Activated CD4-positive, alpha-beta memory T cell treated with anti-CD3 and anti-CD28 coated beads, Interleukin-2, amount 10 ng/mL, durations not matched to agents 7 days and 5 days (primary cell): Measurements from ENCODE around the gene VPS9D1. TPM values are rescaled to one million over a fixed set of nuclear protein-coding genes. Genes with fewer than 3 reads are reported as not detected.
"Not testable (repeated sequence)": the region's sequence is repeated elsewhere in the genome, so short reads cannot be mapped to it uniquely, and the experiment has no call there.

ENCODE experiments used
- CTCF ChIA-PET: fragments of 350-600 bp; sonication (Branson Sonifier 250); formaldehyde crosslinking; loops from one replicate; lab custom pipeline; 2021; ENCODE audit warnings: antibody characterized with exemption, inconsistent platforms; lab: Charles Lee
- POLR2A ChIA-PET: fragments of 350-600 bp; sonication (Branson Sonifier 250); formaldehyde crosslinking; loops from one replicate; lab custom pipeline; 2021; ENCODE audit warnings: antibody characterized with exemption; lab: Charles Lee
- DNase-seq: peaks from one replicate; pipeline ENCODE4 v3.0.0-alpha.2; 2020
- H3K27ac Mint-ChIP-seq: one replicate; pipeline ENCODE4 v1.8.0; 2021; ENCODE audit warnings: mild to moderate bottlenecking, mixed read lengths
- H3K27me3 Mint-ChIP-seq: one replicate; pipeline ENCODE4 v1.8.0; 2021; ENCODE audit warnings: mixed read lengths
- H3K36me3 Mint-ChIP-seq: one replicate; pipeline ENCODE4 v1.8.0; 2021; ENCODE audit warnings: low read depth, mixed read lengths
- H3K4me1 Mint-ChIP-seq: one replicate; pipeline ENCODE4 v1.8.0; 2021; ENCODE audit warnings: mixed read lengths
- H3K4me3 Mint-ChIP-seq: one replicate; pipeline ENCODE4 v1.8.0; 2021; ENCODE audit warnings: mild to moderate bottlenecking, mixed read lengths
- H3K9me3 Mint-ChIP-seq: one replicate; pipeline ENCODE4 v1.8.0; 2021; ENCODE audit warnings: mixed read lengths
- total RNA-seq, 2 experiments: library from RNA; stranded (reverse); gene quantifications; one replicate each; pipeline ENCODE4 v1.2.3, GENCODE V29; 2021

Gene VPS9D1
- total RNA-seq, 2 experiments from 2014 or later: 7.0 to 7.8 TPM

GRCh38 chr16:89688395-89688794 lies 32.3 kb downstream of the VPS9D1 start:
- POLR2A ChIA-PET: no interaction called here
- Mint-ChIP-seq H3K27ac (peak overlapping the region; percentile 72), H3K36me3 (peaks cover 16% of the 10 kb centered on the region), H3K4me3 (peak overlapping the region; percentile 54), H3K27me3 (no peaks in the 10 kb centered on the region), H3K9me3 (peaks cover 3% of the 10 kb centered on the region), H3K4me1 (peaks cover 18% of the 10 kb centered on the region)
- no peak for DNase-seq
- CTCF ChIA-PET: interaction anchor here (2.1 kb wide), 1 partner anchor 12 kb away, joined by 10 read pairs; the partner anchor contains the start of gene SPATA2L

GRCh38 chr16:89687092-89687940 lies 33.4 kb downstream of the VPS9D1 start:
- H3K36me3 Mint-ChIP-seq: peaks cover 14% of the 10 kb centered on the region
- DNase-seq: no peak
- H3K4me3 Mint-ChIP-seq: peak overlapping the region; percentile 91
- H3K27me3 Mint-ChIP-seq: no peaks in the 10 kb centered on the region
- peaks cover 3% of the 10 kb centered on the region for H3K9me3 Mint-ChIP-seq
- POLR2A ChIA-PET: interaction anchor here (0.7 to 2.9 kb wide), 9 partner anchors 12 to 186 kb away, joined by 3 to 36 read pairs (median 4); partner anchors contain the start of genes CHMP1A, SPATA2L, SPATA33 and TCF25
- peaks cover 18% of the 10 kb centered on the region for H3K4me1 Mint-ChIP-seq
- H3K27ac Mint-ChIP-seq: peak overlapping the region; percentile 72
- CTCF ChIA-PET: interaction anchor here (0.7 to 3.6 kb wide), 6 partner anchors 8 to 130 kb away, joined by 3 to 26 read pairs (median 4); no protein-coding TSS in a partner anchor

GRCh38 chr16:89686520-89687091 lies 34.1 kb downstream of the VPS9D1 start, which contains the start of gene CDK10:
TSS of gene CDK10 (plus strand) at chr16:89686689. CDS start at chr16:89686711, 22 bp downstream.
- ChIA-PET CTCF (interaction anchor here (0.7 to 3.6 kb wide), 7 partner anchors 9 to 130 kb away, joined by 3 to 26 read pairs (median 3); no protein-coding TSS in a partner anchor), POLR2A (interaction anchor here (0.7 to 2.9 kb wide), 10 partner anchors 13 to 187 kb away, joined by 3 to 36 read pairs (median 4); partner anchors contain the start of genes CHMP1A, SPATA2L, SPATA33 and TCF25)
- Mint-ChIP-seq H3K4me1 (peaks cover 18% of the 10 kb centered on the region), H3K27ac (peak within 1 kb of the TSS; percentile 85), H3K36me3 (peaks cover 14% of the 10 kb centered on the region), H3K27me3 (no peaks in the 10 kb centered on the region), H3K9me3 (peaks cover 3% of the 10 kb centered on the region), H3K4me3 (peak within 1 kb of the TSS; percentile 91)
- peak; percentile 92 for DNase-seq

GRCh38 chr16:89685916-89686315 lies 34.8 kb downstream of the VPS9D1 start:
- CTCF ChIA-PET: interaction anchor here (3.6 kb wide), 1 partner anchor 14 kb away, joined by 26 read pairs; no protein-coding TSS in a partner anchor
- POLR2A ChIA-PET: interaction anchor here (0.9 to 2.9 kb wide), 9 partner anchors 12 to 188 kb away, joined by 3 to 36 read pairs (median 4); partner anchors contain the start of genes CHMP1A, SPATA2L, SPATA33 and TCF25
- Mint-ChIP-seq H3K4me1 (peaks cover 18% of the 10 kb centered on the region), H3K9me3 (peaks cover 3% of the 10 kb centered on the region), H3K27ac (no peak overlapping the region), H3K27me3 (no peaks in the 10 kb centered on the region), H3K36me3 (peaks cover 14% of the 10 kb centered on the region), H3K4me3 (peak overlapping the region; percentile 58)
- no peak for DNase-seq

GRCh38 chr16:89678258-89678657 lies 42.4 kb downstream of the VPS9D1 start:
- Mint-ChIP-seq H3K36me3 (no peaks in the 10 kb centered on the region), H3K27ac (no peak overlapping the region), H3K9me3 (no peaks in the 10 kb centered on the region), H3K27me3 (no peaks in the 10 kb centered on the region), H3K4me1 (no peaks in the 10 kb centered on the region), H3K4me3 (no peak overlapping the region)
- CTCF ChIA-PET: no interaction called here
- POLR2A ChIA-PET: no interaction called here
- no peak for DNase-seq

- CTCF ChIA-PET: interaction anchor here (0.6 to 1.4 kb wide), 3 partner anchors 14 to 129 kb away, joined by 3 read pairs; partner anchors contain the start of gene CDK10
- H3K9me3 Mint-ChIP-seq: no peaks in the 10 kb centered on the region
- no peaks in the 10 kb centered on the region for H3K27me3 Mint-ChIP-seq
- no peak overlapping the region for H3K4me3 Mint-ChIP-seq
- DNase-seq: no peak
- no peak overlapping the region for H3K27ac Mint-ChIP-seq
- POLR2A ChIA-PET: no interaction called here
- no peaks in the 10 kb centered on the region for H3K36me3 Mint-ChIP-seq
- peaks cover 12% of the 10 kb centered on the region for H3K4me1 Mint-ChIP-seq
Observed at GRCh38 chr16:89672177-89672941, 48.3 kb downstream of the VPS9D1 start.

- POLR2A ChIA-PET, H3K9me3 Mint-ChIP-seq, H3K27me3 Mint-ChIP-seq, H3K36me3 Mint-ChIP-seq, DNase-seq, H3K27ac Mint-ChIP-seq, H3K4me3 Mint-ChIP-seq: not testable (repeated sequence)
- peaks cover 12% of the 10 kb centered on the region for H3K4me1 Mint-ChIP-seq
- CTCF ChIA-PET: interaction anchor here (0.5 to 1.9 kb wide), 4 partner anchors 28 to 189 kb away, joined by 3 to 7 read pairs (median 3); no protein-coding TSS in a partner anchor
Observed at GRCh38 chr16:89671565-89671964, 49.1 kb downstream of the VPS9D1 start.

GRCh38 chr16:89670496-89671431 lies 49.9 kb downstream of the VPS9D1 start:
- CTCF ChIA-PET: interaction anchor here (0.5 to 1.9 kb wide), 4 partner anchors 29 to 189 kb away, joined by 3 to 7 read pairs (median 3); no protein-coding TSS in a partner anchor

GRCh38 chr16:89669755-89670154 lies 50.9 kb downstream of the VPS9D1 start:
- Mint-ChIP-seq H3K36me3 (peaks cover 4% of the 10 kb centered on the region), H3K9me3 (no peaks in the 10 kb centered on the region), H3K27me3 (no peaks in the 10 kb centered on the region), H3K4me1 (peaks cover 12% of the 10 kb centered on the region), H3K4me3 (no peak overlapping the region), H3K27ac (no peak overlapping the region)
- ChIA-PET POLR2A (interaction anchor here (1.5 kb wide), 1 partner anchor 204 kb away, joined by 3 read pairs; the partner anchor contains the start of gene TCF25), CTCF (interaction anchor here (1.9 kb wide), 1 partner anchor 30 kb away, joined by 7 read pairs; no protein-coding TSS in a partner anchor)
- DNase-seq: no peak

More at GRCh38 chr16:89670496-89671431, 49.9 kb downstream of the VPS9D1 start:
- no peak overlapping the region for H3K4me3 Mint-ChIP-seq
- no peaks in the 10 kb centered on the region for H3K27me3 Mint-ChIP-seq
- no peak for DNase-seq
- POLR2A ChIA-PET: interaction anchor here (1.5 kb wide), 1 partner anchor 203 kb away, joined by 3 read pairs; the partner anchor contains the start of gene TCF25
- no peak overlapping the region for H3K27ac Mint-ChIP-seq
- no peaks in the 10 kb centered on the region for H3K36me3 Mint-ChIP-seq
- H3K4me1 Mint-ChIP-seq: peaks cover 12% of the 10 kb centered on the region
- no peaks in the 10 kb centered on the region for H3K9me3 Mint-ChIP-seq

- POLR2A ChIA-PET: interaction anchor here (1.0 kb wide), 1 partner anchor 9 kb away, joined by 3 read pairs; no protein-coding TSS in a partner anchor
- Mint-ChIP-seq H3K4me3 (no peak overlapping the region), H3K36me3 (peaks cover 9% of the 10 kb centered on the region), H3K27me3 (no peaks in the 10 kb centered on the region), H3K4me1 (peaks cover 12% of the 10 kb centered on the region), H3K9me3 (no peaks in the 10 kb centered on the region), H3K27ac (no peak overlapping the region)
- CTCF ChIA-PET: interaction anchor here (0.5 to 0.9 kb wide), 2 partner anchors 18 to 93 kb away, joined by 3 read pairs; partner anchors contain the start of genes CDK10 and CPNE7
- no peak for DNase-seq
Observed at GRCh38 chr16:89668790-89669158, 51.9 kb downstream of the VPS9D1 start.

- H3K4me3 Mint-ChIP-seq: no peak overlapping the region
- POLR2A ChIA-PET: interaction anchor here (1.0 kb wide), 1 partner anchor 8 kb away, joined by 3 read pairs; no protein-coding TSS in a partner anchor
- peaks cover 18% of the 10 kb centered on the region for H3K36me3 Mint-ChIP-seq
- H3K27me3 Mint-ChIP-seq: no peaks in the 10 kb centered on the region
- CTCF ChIA-PET: interaction anchor here (0.9 kb wide), 1 partner anchor 92 kb away, joined by 3 read pairs; the partner anchor contains the start of gene CPNE7
- DNase-seq: no peak
- H3K27ac Mint-ChIP-seq: no peak overlapping the region
- H3K4me1 Mint-ChIP-seq: peaks cover 12% of the 10 kb centered on the region
- no peaks in the 10 kb centered on the region for H3K9me3 Mint-ChIP-seq
Observed at GRCh38 chr16:89667633-89668032, 53.1 kb downstream of the VPS9D1 start.
